Lower leg skin (tissue), 4 donors: Measurements from ENCODE around the gene HOXB7. TPM values are rescaled to one million over a fixed set of nuclear protein-coding genes. Genes with fewer than 3 reads are reported as not detected.

ENCODE experiments used
- DNase-seq, 2 donors: peaks; one replicate each; pipeline ENCODE4 v3.0.0-alpha.2; 2019; ENCODE audit warnings: low spot score in 2 of 2
- H3K4me3 ChIP-seq: fragments of 200-600 bp; sonication (generic); 2 replicates; pipeline ENCODE4 v1.5.1; 2017; ENCODE audit warnings: mild to moderate bottlenecking, low read depth; ENCODE audit not compliant: poor library complexity, severe bottlenecking
- CTCF ChIP-seq, 3 donors: fragments of 450-650 bp; IDR thresholded peaks; one replicate each; pipeline ENCODE4 v1.5.1; 2016; ENCODE audit warnings: antibody characterized with exemption in 3 of 3, mild to moderate bottlenecking in 3 of 3, moderate library complexity in 2 of 3
- POLR2A ChIP-seq, 2 donors: fragments of 450-650 bp; IDR thresholded peaks; one replicate each; pipeline ENCODE4 v1.6.1; 2016 to 2017; ENCODE audit warnings: antibody characterized with exemption in 2 of 2, mild to moderate bottlenecking in 1 of 2, moderate library complexity in 1 of 2
- WGBS, 2 donors: methylation state at CpG; one replicate each; pipeline ENCODE4 v1.1.5; 2018; 5-methylcytosine and 5-hydroxymethylcytosine counted together
- intact Hi-C: fragments of 100-400 bp; cut with DNase I; formaldehyde crosslinking; loops from one replicate; pipeline ENCODE4 v1.15.0; 2023; ENCODE audit warnings: low total_unique reads
- microRNA counts, 2 donors: library from miRNA; unstranded; fragments of <30 nt; microRNA quantifications; one replicate each; lab custom pipeline; 2016
- microRNA-seq, 2 donors: library from miRNA; unstranded; fragments of <30 nt; microRNA quantifications; one replicate each; pipeline ENCODE4, GENCODE V29; 2016; ENCODE audit warnings: borderline replicate concordance in 2 of 2, borderline number of aligned reads in 1 of 2
- total RNA-seq, 4 donors: library from RNA; depleted of rRNA; stranded (reverse); fragments of >200 nt; gene quantifications; one replicate each; pipeline ENCODE4 v1.1.0, GENCODE V29; 2016

Gene HOXB7
- total RNA-seq, 4 donors from 2014 or later: 1.3 to 11.5 (median 5.3) TPM

- intact Hi-C loops: no loop called here
- TF ChIP-seq CTCF (IDR thresholded peaks at IDR 0.05): no peak
- TF ChIP-seq POLR2A (IDR thresholded peaks at IDR 0.05): no peak
- DNase-seq: no peak
- H3K4me3 ChIP-seq: no peak overlapping the region
- WGBS, 2 donors: 64 to 75% methylated on average over 16 of the region's 16 CpGs
These were observed 51.5 kb downstream of the HOXB7 start for GRCh38 chr17:48559122-48559839.

GRCh38 chr17:48558831-48559121 lies 52.0 kb downstream of the HOXB7 start:
- TF ChIP-seq CTCF (IDR thresholded peaks at IDR 0.05) (no peak), POLR2A (IDR thresholded peaks at IDR 0.05) (no peak)
- H3K4me3 ChIP-seq: no peak overlapping the region
- 66 to 80% methylated on average over 2 of the region's 2 CpGs for WGBS, 2 donors
- DNase-seq: no peak
- intact Hi-C loops: no loop called here

GRCh38 chr17:48558057-48558830 lies 52.6 kb downstream of the HOXB7 start:
- TF ChIP-seq CTCF (IDR thresholded peaks at IDR 0.05) (no peak), POLR2A (IDR thresholded peaks at IDR 0.05) (no peak)
- H3K4me3 ChIP-seq: no peak overlapping the region
- 70 to 72% methylated on average over 13 of the region's 13 CpGs for WGBS, 2 donors
- no peak for DNase-seq
- intact Hi-C loops: no loop called here

MicroRNAs encoded within 50 kb of the gene (microRNA counts, 767-probe panel; counts per million panel counts)
- 358 to 7,572 counts per million in 2 donors for microRNA hsa-miR-10a-5p (lab: Ali Mortazavi, UCI)

Small RNA genes lying within 50 kb of the gene (microRNA-seq; reads per million reads assigned to microRNA genes)
- 10.2 to 22.1 reads per million in 2 donors for gene MIR196A1

Other genes starting within 250 kb of the HOXB7 start
- 1 to 10 TPM in 1 of 4 donors, under 1 TPM in 1, not detected in 2; 0.99 to 1.2 TPM for gene SKAP1, start 180.8 kb downstream of the HOXB7 start, total RNA-seq
- under 1 TPM in 2 of 4 donors, not detected in 2; 0.19 to 0.52 TPM for gene HOXB1, start 80.0 kb downstream of the HOXB7 start, total RNA-seq
- 10 to 100 TPM in 3 of 4 donors, 1 to 10 TPM in 1; 5.8 to 34.9 (median 20.9) TPM for gene HOXB2, start 65.9 kb downstream of the HOXB7 start, total RNA-seq
- gene HOXB4, start 32.7 kb downstream of the HOXB7 start, total RNA-seq: 1 to 10 TPM in 2 of 4 donors, under 1 TPM in 2; 0.42 to 2.9 (median 1.4) TPM
- gene HOXB3, start 20.8 kb downstream of the HOXB7 start, total RNA-seq: 10 to 100 TPM in 1 of 4 donors, 1 to 10 TPM in 2, under 1 TPM in 1; 0.97 to 14.1 (median 3.9) TPM
- gene HOXB5, start 17.2 kb downstream of the HOXB7 start, total RNA-seq: under 1 TPM in 2 of 4 donors, not detected in 2; 0.15 to 0.55 TPM
- 1 to 10 TPM in 1 of 4 donors, under 1 TPM in 3; 0.27 to 4.6 (median 0.45) TPM for gene HOXB6, start 6.0 kb downstream of the HOXB7 start, total RNA-seq
- 1 to 10 TPM in 1 of 4 donors, not detected in 3; 1.4 TPM for gene HOXB8, start 4.3 kb upstream of the HOXB7 start, total RNA-seq
- gene HOXB9, start 15.3 kb upstream of the HOXB7 start, total RNA-seq: under 1 TPM in 2 of 4 donors, not detected in 2; 0.07 to 0.29 TPM
- not detected for gene PRAC1, start 111.5 kb upstream of the HOXB7 start, total RNA-seq
- not detected for gene PRAC2, start 112.2 kb upstream of the HOXB7 start, total RNA-seq
- gene HOXB13, start 117.7 kb upstream of the HOXB7 start, total RNA-seq: under 1 TPM in 3 of 4 donors, not detected in 1; 0.07 to 0.84 (median 0.08) TPM
- not detected for gene TTLL6, start 206.2 kb upstream of the HOXB7 start, total RNA-seq
- 100 to 1,000 TPM in 3 of 4 donors, 10 to 100 TPM in 1; 97.7 to 112 (median 106) TPM for gene CALCOCO2, start 220.0 kb upstream of the HOXB7 start, total RNA-seq